Esophagus (tissue), 2 donors: ENCODE measurements around the gene SNPH. TPM values are rescaled to one million over a fixed set of nuclear protein-coding genes. Genes with fewer than 3 reads are reported as not detected.

ENCODE experiments used
- H3K27ac ChIP-seq, 2 donors: one replicate each; pipeline ENCODE4 v1.5.1; 2013; ENCODE audit warnings: low read depth in 2 of 2, mild to moderate bottlenecking in 2 of 2, inconsistent platforms in 1 of 2, low read length in 1 of 2, moderate library complexity in 1 of 2
- H3K27me3 ChIP-seq, 2 donors: one replicate each; pipeline ENCODE4 v1.6.1; 2013; ENCODE audit warnings: low read length in 2 of 2, control low read depth in 1 of 2, mild to moderate bottlenecking in 1 of 2; ENCODE audit not compliant: insufficient read depth in 2 of 2, control insufficient read depth in 1 of 2
- H3K36me3 ChIP-seq, 2 donors: one replicate each; pipeline ENCODE4 v1.6.1; 2013; ENCODE audit warnings: low read length in 1 of 2; ENCODE audit not compliant: control insufficient read depth in 2 of 2, insufficient read depth in 2 of 2
- H3K4me1 ChIP-seq, 2 donors: one replicate each; pipeline ENCODE4 v1.6.1; 2013; ENCODE audit warnings: low read length in 1 of 2; ENCODE audit not compliant: control insufficient read depth in 2 of 2, insufficient read depth in 2 of 2
- H3K4me3 ChIP-seq, 2 donors: one replicate each; pipeline ENCODE4 v1.5.1; 2013; ENCODE audit warnings: low read length in 2 of 2, mild to moderate bottlenecking in 2 of 2, low read depth in 1 of 2, moderate library complexity in 1 of 2
- H3K9me3 ChIP-seq, 2 donors: one replicate each; pipeline ENCODE4 v1.6.1; 2013; ENCODE audit warnings: mild to moderate bottlenecking in 2 of 2, low read depth in 1 of 2, low read length in 1 of 2, moderate library complexity in 1 of 2; ENCODE audit not compliant: control insufficient read depth in 2 of 2, insufficient read depth in 1 of 2
- WGBS, 2 donors: extraction: QIAGEN DNeasy Blood & Tissue Kit; methylation state at CpG; one replicate each; pipeline ENCODE4 v1.1.7; 2013; 5-methylcytosine and 5-hydroxymethylcytosine counted together
- polyA plus RNA-seq, 2 donors: library from polyadenylated mRNA; stranded (reverse); fragments of 200-250 nt; gene quantifications; one replicate each; pipeline ENCODE4 v1.2.3, GENCODE V29; 2013
- donor health status: healthy with polysubstance abuse.
- donor health status: Bipolar disorder and iron deficiency.

Gene SNPH
- polyA plus RNA-seq, 2 donors, result 0.92 to 1.1 TPM

DNA sequence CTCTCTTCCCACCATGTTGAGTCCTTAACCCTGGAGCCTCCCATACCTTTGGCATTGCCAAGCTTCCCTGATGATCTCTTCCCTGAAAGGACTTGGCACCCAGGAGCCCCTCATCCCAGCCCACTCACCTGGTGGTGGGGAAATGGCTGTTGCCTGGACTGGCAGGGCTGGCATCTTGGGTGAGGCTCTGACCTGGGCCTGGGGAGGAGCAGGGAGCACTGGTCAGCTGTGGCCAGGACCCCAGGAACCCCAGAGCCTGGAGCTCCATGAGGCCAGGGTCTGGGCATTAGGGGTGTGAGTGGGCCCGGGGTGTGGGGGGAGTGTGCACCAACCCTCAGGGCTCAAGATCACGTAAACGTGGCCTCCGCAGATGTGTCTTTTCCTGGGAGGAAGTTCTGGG, 53.4 kb downstream of the SNPH start:
- peaks cover 0 to 3% of the 10 kb centered on the region in 2 donors for H3K4me1 ChIP-seq
- H3K9me3 ChIP-seq, result no peaks in the 10 kb centered on the region
- no peak overlapping the region for H3K4me3 ChIP-seq
- H3K27ac ChIP-seq, result no peak overlapping the region
- WGBS, 2 donors, result 83 to 94% methylated on average over 4 of the region's 4 CpGs
- no peaks in the 10 kb centered on the region for H3K36me3 ChIP-seq
- no peaks in the 10 kb centered on the region for H3K27me3 ChIP-seq

DNA sequence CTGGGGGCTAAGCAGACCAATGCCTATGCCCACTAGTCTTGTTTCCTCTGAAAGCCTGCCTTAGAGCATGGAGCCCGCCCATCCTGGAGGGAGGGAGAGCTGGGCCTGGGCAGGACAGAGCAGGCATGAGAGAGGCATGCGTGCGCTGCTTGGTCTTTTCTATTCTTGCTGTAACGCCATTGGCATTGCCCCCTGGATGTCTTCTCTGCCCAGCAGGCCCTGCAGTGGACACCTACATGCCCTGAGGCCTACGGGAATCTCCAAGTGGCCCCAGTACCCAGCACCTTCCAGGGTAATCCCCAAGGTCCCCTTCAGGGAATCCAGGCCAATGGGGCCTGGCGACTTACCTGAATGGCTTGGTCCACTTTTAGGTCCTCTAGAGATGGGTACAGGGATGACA, 53.9 kb downstream of the SNPH start:
- Histone ChIP-seq H3K9me3 (no peaks in the 10 kb centered on the region), H3K4me3 (no peak overlapping the region), H3K36me3 (no peaks in the 10 kb centered on the region), H3K27me3 (no peaks in the 10 kb centered on the region), H3K4me1 (peaks cover 0 to 3% of the 10 kb centered on the region in 2 donors), H3K27ac (no peak overlapping the region)
- 91 to 92% methylated on average over 6 of the region's 6 CpGs for WGBS, 2 donors

DNA sequence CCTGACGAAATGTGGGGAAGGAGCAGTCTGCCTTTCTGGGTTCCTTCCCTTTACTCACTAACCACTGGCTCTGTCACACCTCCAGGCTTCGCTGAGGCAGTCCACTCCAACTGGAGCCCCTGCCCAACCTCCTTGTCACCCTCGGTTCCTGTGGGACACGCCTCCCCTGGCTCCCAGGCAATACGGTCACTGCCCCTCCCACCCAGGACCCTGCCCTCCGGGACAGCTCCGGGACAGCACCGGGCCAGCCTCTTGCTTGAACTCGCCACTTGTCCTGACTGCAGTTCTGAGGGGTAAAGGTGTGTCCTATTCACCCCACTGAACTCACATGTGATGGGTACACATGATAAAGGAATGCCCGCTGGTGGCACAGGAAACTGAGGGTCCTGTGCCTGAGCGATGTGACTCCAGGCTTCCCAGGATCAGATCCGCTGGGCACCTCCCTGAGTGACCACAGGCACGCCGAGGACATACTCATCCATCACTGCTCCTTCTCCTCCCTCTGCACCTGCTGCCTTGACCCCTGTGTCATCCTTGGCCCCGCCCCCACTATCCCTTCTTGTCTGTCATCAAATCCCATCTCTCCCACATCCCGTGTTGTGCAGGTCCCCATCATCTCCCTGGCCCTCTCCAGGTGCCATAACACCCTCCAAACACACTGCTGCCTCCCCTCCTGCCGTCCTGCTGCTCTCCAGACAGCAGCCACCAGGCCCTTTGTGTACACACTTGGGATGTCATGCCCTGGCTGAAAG, 55.0 kb downstream of the SNPH start:
- H3K27ac ChIP-seq, result no peak overlapping the region

DNA sequence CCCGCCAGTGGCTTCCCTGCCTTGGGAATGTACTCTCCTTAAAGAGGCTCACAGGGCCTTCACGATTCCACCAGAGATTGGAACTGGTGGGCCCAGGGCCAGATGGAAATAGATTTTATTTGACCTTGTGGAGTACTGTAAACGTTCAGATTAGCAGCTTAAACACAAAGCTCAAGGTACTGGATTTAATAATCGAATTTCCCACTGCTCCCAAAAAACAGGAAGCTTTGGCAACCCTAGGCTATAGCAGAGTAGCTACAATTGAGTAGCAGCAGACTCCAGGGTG, 55.5 kb downstream of the SNPH start:
- WGBS, 2 donors, result 55 to 56% methylated on average over 4 of the region's 4 CpGs
- Histone ChIP-seq H3K36me3 (no peaks in the 10 kb centered on the region), H3K9me3 (no peaks in the 10 kb centered on the region), H3K27ac (no peak overlapping the region), H3K27me3 (no peaks in the 10 kb centered on the region), H3K4me1 (peaks cover 4 to 8% of the 10 kb centered on the region in 2 donors), H3K4me3 (no peak overlapping the region)

More for the DNA sequence above, 55.0 kb downstream of the SNPH start:
- H3K4me1 ChIP-seq, result peaks cover 3% of the 10 kb centered on the region in 2 donors
- no peaks in the 10 kb centered on the region for H3K9me3 ChIP-seq
- no peaks in the 10 kb centered on the region for H3K36me3 ChIP-seq
- 70 to 76% methylated on average over 17 of the region's 17 CpGs for WGBS, 2 donors
- H3K27me3 ChIP-seq, result no peaks in the 10 kb centered on the region
- H3K4me3 ChIP-seq, result no peak overlapping the region

DNA sequence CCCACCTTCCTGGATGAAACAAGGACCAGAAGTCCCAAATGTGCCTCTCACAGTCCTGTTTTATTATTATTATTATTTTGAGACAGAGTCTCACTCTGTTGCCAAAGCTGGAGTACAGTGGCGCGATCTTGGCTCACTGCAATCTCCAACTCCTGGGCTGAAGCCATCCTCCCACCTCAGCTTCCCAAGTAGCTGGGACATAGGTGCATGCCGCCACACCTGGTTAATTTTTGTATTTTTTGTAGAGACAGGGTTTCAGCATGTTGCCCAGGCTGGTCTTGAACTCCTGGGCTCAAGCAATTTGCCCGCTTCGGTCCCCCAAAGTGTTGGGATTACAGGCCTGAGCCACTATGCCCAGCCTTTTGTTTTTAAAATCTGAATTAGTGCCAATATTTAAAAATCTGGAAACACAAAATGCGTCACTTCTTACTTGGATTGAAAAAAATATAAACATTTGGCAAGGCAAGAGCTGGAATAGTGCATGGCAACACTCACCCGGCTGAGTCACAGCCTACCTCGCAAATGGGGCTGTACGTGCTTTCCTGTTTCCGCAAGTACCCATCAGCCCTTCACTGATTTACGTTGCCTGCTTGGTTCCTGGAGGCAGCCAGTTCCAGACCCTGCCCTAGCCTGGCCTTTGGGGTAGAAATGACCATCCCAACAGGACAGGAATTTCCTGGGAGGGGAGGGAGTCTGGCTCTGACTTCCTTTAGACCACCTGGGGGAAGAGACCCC, 56.6 kb downstream of the SNPH start:
- no peaks in the 10 kb centered on the region for H3K9me3 ChIP-seq
- no peaks in the 10 kb centered on the region for H3K36me3 ChIP-seq
- H3K4me1 ChIP-seq, result peaks cover 6 to 13% of the 10 kb centered on the region in 2 donors
- H3K27me3 ChIP-seq, result no peaks in the 10 kb centered on the region
- H3K4me3 ChIP-seq, result no peak overlapping the region
- H3K27ac ChIP-seq, result peak overlapping the region; percentile 77 to 86
- 52 to 57% methylated on average over 11 of the region's 11 CpGs for WGBS, 2 donors

DNA sequence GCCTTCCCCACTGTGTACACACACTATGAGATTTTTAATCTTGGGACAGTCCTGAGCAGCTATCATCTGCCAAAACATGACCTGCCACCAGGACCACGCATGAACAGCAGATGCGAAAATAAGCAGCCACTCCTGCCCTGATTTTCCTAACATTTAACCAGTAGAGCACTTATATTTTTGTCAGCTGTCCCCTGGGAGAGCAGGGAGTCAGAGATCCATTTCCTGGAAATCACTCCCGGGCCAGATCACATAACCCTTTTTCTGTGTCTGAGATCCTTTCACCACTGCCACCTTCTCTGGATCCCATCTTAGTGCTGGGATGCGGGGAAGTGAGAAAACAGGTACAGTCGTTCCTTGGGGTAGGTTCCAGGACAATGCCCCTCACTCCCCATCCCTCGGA, 57.2 kb downstream of the SNPH start:
- WGBS, 2 donors, result 75 to 78% methylated on average over 6 of the region's 6 CpGs
- H3K36me3 ChIP-seq, result no peaks in the 10 kb centered on the region
- H3K4me3 ChIP-seq, result no peak overlapping the region
- H3K4me1 ChIP-seq, result peaks cover 9 to 17% of the 10 kb centered on the region in 2 donors
- no peaks in the 10 kb centered on the region for H3K9me3 ChIP-seq
- H3K27me3 ChIP-seq, result no peaks in the 10 kb centered on the region
- peak overlapping the region; percentile 77 to 86 for H3K27ac ChIP-seq

DNA sequence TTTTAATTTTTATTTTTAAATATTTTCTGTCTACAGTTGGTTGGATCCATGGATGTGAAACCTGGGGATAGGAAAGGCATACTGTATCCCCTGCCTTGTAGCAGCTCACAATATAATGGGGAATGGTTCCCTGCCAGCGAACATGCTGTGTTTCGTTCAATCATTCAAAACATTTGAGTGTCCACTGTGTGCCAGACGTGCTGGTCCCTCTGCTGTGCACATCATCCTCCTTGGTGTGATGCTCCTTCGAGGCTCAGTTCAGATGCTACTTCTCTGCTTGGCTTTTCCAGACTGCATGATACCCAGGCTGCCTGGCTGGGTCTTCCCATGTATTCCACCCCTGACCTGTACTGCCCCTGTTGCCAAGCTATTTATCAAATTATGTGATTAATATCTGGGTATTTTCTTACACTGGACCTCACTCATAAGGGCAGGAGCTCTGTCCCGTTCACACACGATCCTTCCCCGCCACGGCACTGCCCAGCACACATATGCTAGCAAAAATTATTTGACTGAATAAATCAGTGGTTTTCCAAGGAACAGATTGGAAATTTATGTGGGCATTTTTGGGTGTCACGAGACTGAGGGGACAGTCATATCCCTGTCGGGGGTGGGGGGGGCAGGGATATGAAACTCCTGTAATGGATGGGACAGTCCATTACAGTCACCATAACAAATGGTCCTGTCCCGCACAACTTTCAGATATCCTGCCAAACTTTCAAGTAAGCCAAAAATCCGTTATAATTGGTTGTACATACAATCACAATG, 57.9 kb downstream of the SNPH start:
- Histone ChIP-seq H3K27me3 (no peaks in the 10 kb centered on the region), H3K4me3 (no peak overlapping the region), H3K9me3 (no peaks in the 10 kb centered on the region), H3K36me3 (no peaks in the 10 kb centered on the region), H3K4me1 (peaks cover 12 to 22% of the 10 kb centered on the region in 2 donors), H3K27ac (peak overlapping the region; percentile 28 to 40)
- WGBS, 2 donors, result 73 to 74% methylated on average over 12 of the region's 12 CpGs

DNA sequence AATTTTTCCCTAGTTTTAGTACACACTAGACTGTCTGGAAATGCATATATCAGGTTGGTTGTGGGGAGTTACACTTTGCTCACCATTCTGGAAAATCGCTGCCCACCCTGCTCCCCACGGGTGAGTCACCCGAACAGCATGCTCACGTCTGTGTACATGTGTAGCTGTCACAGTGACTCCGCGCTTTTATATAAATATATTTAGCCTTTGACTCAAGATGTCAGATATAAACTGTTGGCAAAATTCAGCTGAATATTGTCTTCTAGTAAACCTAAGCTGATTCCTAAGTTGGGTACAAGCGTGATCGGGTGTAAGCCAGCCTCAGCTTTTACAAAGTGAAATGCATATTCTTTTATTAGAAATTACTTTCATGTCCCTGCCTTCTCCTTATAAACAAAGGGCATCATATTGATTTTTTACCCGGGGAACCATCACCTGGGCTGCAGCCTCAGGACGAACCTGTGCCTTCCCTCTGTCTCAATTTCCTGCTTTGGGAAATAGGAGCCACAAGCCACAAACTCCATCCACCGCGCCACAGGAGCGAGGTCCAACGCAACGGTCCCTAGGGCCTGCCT, 58.6 kb downstream of the SNPH start:
- WGBS, 2 donors, result 23% methylated on average over 15 of the region's 15 CpGs
- Histone ChIP-seq H3K27me3 (no peaks in the 10 kb centered on the region), H3K27ac (peak overlapping the region; percentile 16 to 100), H3K4me3 (peak overlapping the region; percentile 17 to 92), H3K36me3 (no peaks in the 10 kb centered on the region), H3K4me1 (peaks cover 10 to 26% of the 10 kb centered on the region in 2 donors), H3K9me3 (no peaks in the 10 kb centered on the region)

DNA sequence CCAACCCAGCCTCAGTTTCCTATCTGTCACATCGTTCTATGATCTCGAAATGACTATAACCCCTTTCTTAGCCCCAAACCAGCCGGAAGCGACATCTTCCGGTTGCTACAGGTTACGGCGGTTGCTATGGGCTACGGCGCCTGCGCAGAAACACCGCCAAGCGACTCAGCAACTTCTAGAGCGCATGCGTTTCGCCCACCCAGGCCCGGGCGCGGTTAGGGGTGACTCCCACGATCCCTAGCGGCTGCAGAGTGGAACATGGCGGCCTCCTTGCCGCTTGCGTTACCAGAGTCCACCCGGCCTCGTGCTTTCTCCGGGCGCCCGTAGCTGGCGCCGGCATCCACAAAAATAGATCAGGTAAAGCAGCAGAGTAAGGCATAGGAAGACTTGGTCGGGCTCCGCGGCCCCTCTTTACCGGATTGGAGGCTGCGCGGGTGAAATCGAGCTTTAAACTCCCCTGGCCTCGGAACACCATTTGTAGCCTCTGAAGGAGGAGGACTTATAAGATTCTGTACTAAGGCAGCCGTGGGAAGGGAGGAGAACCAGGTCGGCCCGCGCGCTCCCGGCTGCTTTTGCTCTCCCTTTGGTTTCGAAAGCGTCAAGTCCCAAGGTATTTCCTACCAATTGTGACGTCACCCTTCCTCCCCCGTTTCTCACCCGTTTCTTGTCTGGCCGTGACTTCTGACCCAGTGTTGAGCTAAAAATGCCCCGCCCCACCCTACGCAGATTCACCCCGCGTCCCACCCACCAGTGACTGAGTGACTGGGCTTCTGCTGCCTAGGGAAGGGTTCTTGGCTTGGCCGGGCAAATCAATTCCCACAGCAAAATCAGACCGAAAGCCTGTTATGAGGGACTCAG, 59.3 kb downstream of the SNPH start:
- peak overlapping the region; percentile 95 to 100 for H3K27ac ChIP-seq
- WGBS, 2 donors, result 0% methylated on average over 56 of the region's 56 CpGs
- H3K9me3 ChIP-seq, result no peaks in the 10 kb centered on the region
- H3K4me1 ChIP-seq, result peaks cover 9 to 28% of the 10 kb centered on the region in 2 donors
- no peaks in the 10 kb centered on the region for H3K36me3 ChIP-seq
- H3K27me3 ChIP-seq, result no peaks in the 10 kb centered on the region
- peak overlapping the region; percentile 58 to 92 for H3K4me3 ChIP-seq
